C4-2B (cell line): ENCODE results near the gene FOXR1.

Experiments
- H3K27ac ChIP-seq: fragments of 450-650 bp; 2 replicates; pipeline ENCODE4 v1.5.1; 2017
- CTCF ChIP-seq: fragments of 450-650 bp; conservative IDR thresholded peaks from 2 replicates; pipeline ENCODE4 v1.5.1; 2017; ENCODE audit warnings: mild to moderate bottlenecking
- ZFX ChIP-seq: fragments of 450-650 bp; IDR thresholded peaks from 2 replicates; pipeline ENCODE4 v1.6.1; 2017

Gene FOXR1

GRCh38 chr11:119027561-119028345, 56.2 kb downstream of the FOXR1 start:
- no peak overlapping the region for H3K27ac ChIP-seq
- TF ChIP-seq CTCF: no peak
- no peak for TF ChIP-seq ZFX

GRCh38 chr11:119028346-119029068, 56.9 kb downstream of the FOXR1 start:
- TF ChIP-seq ZFX (no peak), CTCF (no peak)
- H3K27ac ChIP-seq: peak overlapping the region; percentile 93

GRCh38 chr11:119029069-119029339, 57.4 kb downstream of the FOXR1 start:
- H3K27ac ChIP-seq: peak overlapping the region; percentile 93
- TF ChIP-seq ZFX (no peak), CTCF (no peak)

- H3K27ac ChIP-seq: peak overlapping the region; percentile 93
- no peak for TF ChIP-seq CTCF
- no peak for TF ChIP-seq ZFX
These were observed 57.9 kb downstream of the FOXR1 start for GRCh38 chr11:119029340-119030028.

- peak overlapping the region; percentile 93 for H3K27ac ChIP-seq
- TF ChIP-seq CTCF: no peak
- TF ChIP-seq ZFX: 0 out of 2 replicates have a peak, but pooled peaks have one; percentile 42
These were observed 58.4 kb downstream of the FOXR1 start for GRCh38 chr11:119030029-119030328.

GRCh38 chr11:119030329-119031047, 58.9 kb downstream of the FOXR1 start, which contains the start of gene SLC37A4:
SLC37A4 (minus strand) TSS chr11:119030877.
- TF ChIP-seq CTCF (no peak; the same call in 1 of the 2 replicates), ZFX (no peak; the same call in 1 of the 2 replicates)
- H3K27ac ChIP-seq: peak within 1 kb of the TSS; percentile 93
